IPS-18c (cell line): Measurements from ENCODE around the gene RUFY3.
"Not testable (repeated sequence)": the region's sequence is repeated elsewhere in the genome, so short reads cannot be mapped to it uniquely, and the experiment has no call there.

Experiments
- H3K4me3 ChIP-seq: 2 replicates; pipeline ENCODE4 v1.7.0; 2013; ENCODE audit warnings: low read depth, mild to moderate bottlenecking, low read length, moderate library complexity; ENCODE audit not compliant: insufficient read depth
- H3K9me3 ChIP-seq: one replicate; pipeline ENCODE4 v1.6.1; 2013; ENCODE audit warnings: mild to moderate bottlenecking, low read length, moderate library complexity; ENCODE audit not compliant: control insufficient read depth, insufficient read depth

Gene RUFY3

GRCh38 chr4:70724463-70724862 is 2.7 kb downstream of the RUFY3 start:
- H3K9me3 ChIP-seq, result no peaks in the 10 kb centered on the region

DNA sequence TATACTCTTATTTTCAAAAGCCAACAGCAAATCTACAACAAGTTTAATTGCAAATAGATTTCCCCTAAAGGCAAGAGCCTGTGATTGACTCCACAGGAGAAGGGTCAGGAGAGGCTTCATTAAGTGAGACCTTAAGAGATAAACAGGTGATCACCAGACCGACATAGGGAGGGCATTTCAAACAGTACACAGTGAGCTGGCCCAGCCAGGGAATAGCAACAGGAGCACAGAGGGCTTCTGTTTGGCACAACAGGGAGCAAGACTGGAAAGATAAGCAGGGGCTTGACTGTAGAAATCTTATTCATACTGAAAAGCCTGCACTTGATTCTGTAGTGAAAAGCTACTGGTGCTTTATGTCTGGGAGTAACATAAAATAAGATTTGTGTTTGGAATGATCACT is 3.9 kb downstream of the RUFY3 start:
- Histone ChIP-seq H3K4me3 (no peak overlapping the region), H3K9me3 (no peaks in the 10 kb centered on the region)

More at GRCh38 chr4:70724463-70724862, 2.7 kb downstream of the RUFY3 start:
- H3K4me3 ChIP-seq, result no peak overlapping the region

- H3K4me3 ChIP-seq, H3K9me3 ChIP-seq: not testable (repeated sequence)
Observed at GRCh38 chr4:70726515-70726914, 4.8 kb downstream of the RUFY3 start.

DNA sequence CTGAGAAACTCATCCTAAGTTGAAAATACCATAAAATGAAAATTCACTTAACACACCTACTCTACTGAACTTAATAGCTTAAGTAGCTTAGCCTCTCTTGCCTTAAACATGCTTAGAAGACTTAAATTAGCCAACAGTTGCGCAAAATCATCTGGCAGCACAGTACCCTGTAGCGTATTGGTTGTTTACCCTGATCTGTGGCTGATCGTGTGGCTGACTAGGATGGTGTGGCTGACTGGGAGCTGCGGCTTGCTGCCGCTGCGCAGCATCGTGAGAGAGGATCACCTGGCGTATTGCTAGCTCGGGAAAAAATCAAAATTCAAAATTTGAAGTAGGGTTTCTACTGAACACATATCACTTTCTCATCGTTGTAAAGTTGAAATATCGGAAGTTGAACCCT is 6.3 kb downstream of the RUFY3 start:
- H3K4me3 ChIP-seq, result no peak overlapping the region
- H3K9me3 ChIP-seq, result no peaks in the 10 kb centered on the region

DNA sequence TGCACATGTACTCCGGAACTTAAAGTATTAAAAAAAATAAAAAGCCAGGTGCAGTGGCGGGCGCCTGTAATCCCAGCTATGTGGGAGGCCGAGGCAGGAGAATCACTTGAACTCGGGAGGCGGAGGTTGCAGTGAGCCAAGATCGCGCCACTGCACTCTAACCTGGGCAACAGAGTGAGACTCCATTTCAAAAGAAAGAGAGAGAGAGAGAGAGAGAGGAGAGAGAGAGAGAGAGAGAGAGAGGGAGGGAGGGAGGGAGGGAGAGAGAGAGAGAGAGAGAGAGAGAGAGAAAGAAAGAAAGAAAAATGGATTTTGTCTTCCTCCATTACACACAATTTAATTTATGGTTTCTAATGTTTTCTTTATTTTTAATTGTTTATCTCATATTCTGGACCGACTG is 11.1 kb downstream of the RUFY3 start:
- not testable (repeated sequence) for H3K9me3 ChIP-seq, H3K4me3 ChIP-seq

DNA sequence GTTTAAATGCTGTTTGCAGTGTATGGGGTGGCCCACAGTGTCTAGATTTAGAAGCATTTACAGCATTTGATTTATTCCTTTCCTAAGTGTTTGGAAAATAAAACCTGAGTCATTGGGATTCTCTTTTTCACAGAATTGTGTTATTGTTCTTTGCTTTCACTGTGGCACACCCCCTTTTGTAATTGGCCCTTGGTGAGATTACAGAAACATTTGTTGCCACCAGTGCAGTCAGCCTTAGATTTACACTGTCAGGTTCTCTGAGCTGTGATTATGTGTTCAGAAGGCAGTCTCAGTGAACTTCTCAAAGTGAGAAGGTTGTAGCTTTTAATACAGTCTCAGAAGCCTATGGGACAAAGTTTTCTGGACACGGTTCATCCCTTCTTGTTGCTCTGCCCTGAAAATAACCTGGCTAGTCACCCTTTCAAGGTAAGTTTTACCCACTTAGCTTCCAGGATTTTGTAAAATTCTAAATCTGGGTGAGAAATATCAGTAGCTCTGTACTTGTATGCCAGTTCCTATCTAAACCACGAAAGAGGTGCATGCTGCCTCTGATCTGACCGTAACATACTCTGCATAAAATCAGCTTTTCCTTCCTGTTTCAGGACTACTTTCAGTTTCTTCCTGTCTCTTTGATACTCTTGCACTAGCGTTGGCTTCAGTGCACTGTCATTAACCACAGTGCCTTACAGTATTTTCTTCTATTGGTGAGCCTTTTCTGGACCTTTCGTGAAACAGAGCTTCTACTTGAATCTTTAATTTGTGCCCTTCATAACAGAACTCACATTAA is 12.6 kb downstream of the RUFY3 start:
- no peak overlapping the region for H3K4me3 ChIP-seq

GRCh38 chr4:70734971-70735370 is 13.2 kb downstream of the RUFY3 start:
- Histone ChIP-seq H3K4me3 (no peak overlapping the region), H3K9me3 (no peaks in the 10 kb centered on the region)

More for the DNA sequence above, 12.6 kb downstream of the RUFY3 start:
- no peaks in the 10 kb centered on the region for H3K9me3 ChIP-seq

GRCh38 chr4:70735915-70736314 is 14.2 kb downstream of the RUFY3 start:
- not testable (repeated sequence) for H3K9me3 ChIP-seq, H3K4me3 ChIP-seq

DNA sequence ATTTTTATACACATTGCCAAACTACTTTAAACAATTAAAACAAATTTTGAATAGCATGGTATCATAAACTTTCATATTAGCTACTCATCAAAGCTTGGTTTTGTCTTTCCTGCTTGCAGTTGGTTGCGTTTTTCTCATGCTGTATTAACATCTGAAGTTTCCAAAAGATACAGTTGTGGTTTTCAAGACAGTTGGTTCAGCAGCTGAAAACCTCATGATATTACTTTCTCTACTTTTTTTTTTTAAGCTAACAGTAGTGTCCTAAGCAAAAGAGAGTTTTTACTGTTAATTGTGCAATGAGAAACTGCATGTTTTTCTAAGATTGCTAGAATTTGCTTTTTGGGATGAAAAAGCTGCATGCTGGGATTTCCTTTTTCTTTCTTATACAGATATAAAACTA is 15.2 kb downstream of the RUFY3 start:
- Histone ChIP-seq H3K9me3 (no peaks in the 10 kb centered on the region), H3K4me3 (no peak overlapping the region)

GRCh38 chr4:70737409-70737808 is 15.6 kb downstream of the RUFY3 start:
- H3K9me3 ChIP-seq, result no peaks in the 10 kb centered on the region
- H3K4me3 ChIP-seq, result no peak overlapping the region

- H3K9me3 ChIP-seq, result no peaks in the 10 kb centered on the region
- no peak overlapping the region for H3K4me3 ChIP-seq
Observed at GRCh38 chr4:70739496-70740337, 18.0 kb downstream of the RUFY3 start.

DNA sequence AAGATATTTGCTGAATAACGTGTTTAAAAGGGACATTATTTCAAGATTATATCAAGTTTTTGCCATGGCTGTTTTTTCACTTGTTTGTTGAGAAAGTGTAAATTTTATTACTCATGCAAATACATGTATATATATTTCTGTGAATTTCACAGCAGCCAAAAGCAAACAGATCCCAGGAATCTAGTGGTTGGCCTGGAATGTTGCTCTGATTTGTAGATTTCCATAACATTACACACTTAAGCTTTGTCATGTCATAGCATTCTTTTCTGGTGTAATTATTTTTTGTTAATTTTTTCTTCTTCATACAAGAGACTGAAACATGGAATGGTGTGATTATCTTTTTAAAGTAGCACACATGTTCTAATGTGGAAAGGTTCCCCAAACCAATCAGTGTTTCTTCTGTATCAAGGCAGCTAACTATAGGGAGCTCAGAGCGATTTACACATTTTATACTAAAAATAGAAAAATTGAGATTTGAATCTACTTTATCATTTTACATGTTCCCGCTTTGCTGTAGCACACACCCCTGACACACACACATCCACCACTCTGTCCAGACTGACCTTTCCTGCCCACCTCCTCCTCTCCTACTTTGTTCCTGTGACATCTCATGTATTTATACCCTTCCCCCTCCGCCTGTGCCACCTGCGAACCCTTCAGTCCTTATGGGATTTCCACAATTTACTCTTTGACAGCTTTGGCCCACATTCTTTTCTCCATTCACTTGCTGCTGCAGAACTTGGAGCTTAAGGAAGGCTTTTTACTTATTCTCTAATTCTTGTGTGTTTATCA is 20.3 kb downstream of the RUFY3 start:
- H3K4me3 ChIP-seq, result no peak overlapping the region
- H3K9me3 ChIP-seq, result no peaks in the 10 kb centered on the region

DNA sequence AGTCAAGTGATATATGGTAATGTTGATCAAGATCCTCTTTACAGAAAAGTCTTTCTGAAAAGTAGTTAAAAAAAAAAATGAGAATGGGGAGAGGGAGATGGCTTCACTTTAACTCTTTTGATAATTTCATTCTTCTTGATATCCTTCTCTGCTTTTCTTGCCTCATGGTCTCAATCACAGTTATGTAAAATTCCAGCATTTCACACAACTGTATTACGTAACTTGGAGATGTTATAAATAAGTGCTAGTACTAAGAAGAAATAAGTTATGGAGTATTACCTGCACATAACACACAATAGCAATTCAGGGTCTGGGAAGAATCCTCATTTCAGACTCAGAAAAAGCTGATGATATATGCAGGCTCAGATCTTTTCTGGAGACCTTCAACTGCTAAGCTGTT is 22.0 kb downstream of the RUFY3 start:
- H3K9me3 ChIP-seq, result no peaks in the 10 kb centered on the region
- H3K4me3 ChIP-seq, result no peak overlapping the region

DNA sequence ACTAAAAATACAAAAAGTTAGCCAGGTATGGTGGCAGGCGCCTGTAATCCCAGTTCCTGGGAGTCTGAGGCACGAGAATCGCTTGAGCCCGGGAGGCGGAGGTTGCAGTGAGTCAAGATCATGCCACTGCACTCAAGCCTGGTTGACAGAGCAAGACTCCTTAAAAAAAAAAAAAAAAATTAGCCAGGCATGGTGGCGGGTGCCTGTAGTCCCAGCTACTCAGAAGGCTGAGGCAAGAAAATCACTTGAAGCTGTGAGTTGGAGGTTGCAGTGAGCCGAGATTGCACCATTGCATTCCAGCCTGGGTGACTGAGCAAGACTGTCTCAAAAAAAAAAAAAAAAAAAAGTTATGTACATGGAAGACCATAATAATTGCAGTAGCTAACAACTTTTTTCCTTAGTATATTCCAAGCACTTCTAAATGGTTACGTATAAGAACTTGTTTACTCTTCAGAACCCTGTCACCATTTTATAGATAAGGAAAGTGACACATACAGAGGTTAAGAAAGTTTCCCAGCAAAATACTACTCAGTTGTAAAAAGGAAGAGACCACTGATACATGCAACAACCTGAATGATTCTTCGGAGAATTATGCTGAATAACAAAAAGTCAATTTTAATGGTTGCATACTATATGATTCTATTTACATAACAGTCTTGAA is 24.5 kb downstream of the RUFY3 start:
- Histone ChIP-seq H3K4me3 (no peak overlapping the region), H3K9me3 (no peaks in the 10 kb centered on the region)

- H3K9me3 ChIP-seq, result no peaks in the 10 kb centered on the region
- H3K4me3 ChIP-seq, result no peak overlapping the region
Observed at GRCh38 chr4:70747874-70748273, 26.1 kb downstream of the RUFY3 start.

- Histone ChIP-seq H3K9me3 (no peaks in the 10 kb centered on the region), H3K4me3 (no peak overlapping the region)
Observed at GRCh38 chr4:70749313-70749712, 27.5 kb downstream of the RUFY3 start.

GRCh38 chr4:70752236-70752635 is 30.5 kb downstream of the RUFY3 start:
- Histone ChIP-seq H3K9me3 (no peaks in the 10 kb centered on the region), H3K4me3 (no peak overlapping the region)
